GM18951 (cell line): ENCODE data around the gene BDH1.

ENCODE experiments used
- POLR2A ChIP-seq: IDR thresholded peaks from 4 replicates; pipeline ENCODE4 v1.6.1; 2011; ENCODE audit warnings: mild to moderate bottlenecking; ENCODE audit not compliant: insufficient read length, insufficient read depth; ENCODE audit errors: extremely low read depth
- in situ Hi-C: fragments of 300-500 bp; cut with MboI; formaldehyde crosslinking; loops from one replicate; pipeline ENCODE4 v1.12.0; 2022; ENCODE audit warnings: low sequenced_read_pairs, mixed read lengths, inconsistent platforms; ENCODE audit not compliant: unreplicated experiment

The BDH1 gene, protein sequence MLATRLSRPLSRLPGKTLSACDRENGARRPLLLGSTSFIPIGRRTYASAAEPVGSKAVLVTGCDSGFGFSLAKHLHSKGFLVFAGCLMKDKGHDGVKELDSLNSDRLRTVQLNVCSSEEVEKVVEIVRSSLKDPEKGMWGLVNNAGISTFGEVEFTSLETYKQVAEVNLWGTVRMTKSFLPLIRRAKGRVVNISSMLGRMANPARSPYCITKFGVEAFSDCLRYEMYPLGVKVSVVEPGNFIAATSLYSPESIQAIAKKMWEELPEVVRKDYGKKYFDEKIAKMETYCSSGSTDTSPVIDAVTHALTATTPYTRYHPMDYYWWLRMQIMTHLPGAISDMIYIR

DNA sequence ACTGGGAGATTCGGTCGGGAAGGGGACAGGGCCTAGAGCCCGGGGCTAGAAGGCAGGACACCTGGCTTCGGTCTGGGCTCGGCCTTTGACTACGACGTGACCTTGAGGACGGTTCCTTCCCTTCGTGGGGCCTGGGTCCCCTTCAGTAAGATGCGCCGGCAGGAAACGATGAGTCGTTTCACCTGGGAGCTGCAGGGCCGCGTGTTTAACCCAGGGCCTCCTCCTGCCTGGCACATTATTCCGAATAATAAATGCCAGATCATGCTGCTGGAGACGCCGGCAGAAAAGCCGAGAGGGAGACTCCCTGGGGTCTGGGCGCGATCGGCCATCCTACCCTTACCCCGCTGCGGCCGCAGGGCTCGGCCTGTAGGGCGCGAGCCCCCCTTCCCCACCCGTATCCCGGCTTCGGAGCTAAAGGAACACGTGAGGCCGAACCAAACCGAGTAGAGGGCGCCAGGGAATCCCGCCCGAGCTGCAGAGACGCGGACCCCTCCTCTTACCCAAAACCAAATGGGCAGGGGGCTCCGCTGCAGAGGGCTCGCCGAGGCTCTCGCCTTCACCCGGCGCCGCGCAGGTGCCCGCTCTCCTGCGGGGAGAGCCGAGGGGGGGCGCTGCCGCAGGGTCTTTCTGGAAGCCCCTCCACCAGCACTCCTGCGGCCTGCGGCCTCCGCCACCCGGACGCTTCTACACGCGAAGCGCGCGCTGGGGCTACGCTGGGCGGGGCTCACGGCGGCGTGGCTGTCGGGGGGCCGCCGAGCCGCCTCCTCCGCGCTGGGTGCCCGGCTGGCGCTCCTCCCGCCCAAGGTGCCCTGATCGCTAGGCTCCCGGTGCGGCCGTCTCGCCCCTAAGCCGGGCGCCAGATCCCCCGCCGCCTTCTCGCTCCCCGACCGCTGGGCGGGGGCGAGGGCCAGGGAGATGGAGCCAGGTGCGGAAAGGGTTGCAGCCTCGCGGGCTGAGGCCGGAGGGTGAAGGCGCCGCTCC, at the start of gene BDH1:
BDH1 (minus strand) TSS at position 688 of the 981 bp plus-strand sequence. CDS start 9,525 bp downstream, outside the sequence.
- no peak for TF ChIP-seq POLR2A
- in situ Hi-C loops, result no loop called here

DNA sequence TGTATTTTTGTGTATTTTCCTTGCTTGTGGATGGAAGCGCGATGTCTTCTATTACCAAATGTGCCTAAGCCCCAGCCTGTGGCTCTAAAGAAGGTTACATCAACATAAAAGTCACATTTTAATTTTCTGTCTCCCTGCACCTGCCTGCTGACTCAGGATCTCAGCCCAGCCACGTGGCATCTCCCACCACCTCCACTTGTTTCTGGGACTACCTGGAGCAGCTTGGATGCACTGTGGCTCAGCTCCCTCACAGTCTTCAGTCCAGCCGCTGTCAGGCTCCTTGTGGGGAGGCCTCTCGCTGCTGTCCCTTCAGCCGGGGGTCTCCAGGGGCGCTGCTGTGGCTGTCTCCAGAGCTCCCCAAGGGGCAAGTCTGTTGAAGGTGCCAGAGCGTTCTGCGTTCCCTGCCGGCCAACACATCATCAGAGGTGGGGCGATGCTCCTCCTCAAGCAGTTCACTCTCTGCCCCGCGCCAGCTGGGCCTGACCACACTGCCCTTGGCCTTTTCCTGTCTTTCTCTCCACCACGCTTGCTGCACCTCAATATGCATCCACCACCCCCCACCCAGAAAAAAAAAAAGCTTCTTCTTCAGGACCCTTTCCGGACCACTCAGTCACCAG, 47.7 kb upstream of the BDH1 start:
- in situ Hi-C loops, result loop anchor here (25.0 kb wide), 1 partner anchor 1616 kb away; no protein-coding TSS in a partner anchor

DNA sequence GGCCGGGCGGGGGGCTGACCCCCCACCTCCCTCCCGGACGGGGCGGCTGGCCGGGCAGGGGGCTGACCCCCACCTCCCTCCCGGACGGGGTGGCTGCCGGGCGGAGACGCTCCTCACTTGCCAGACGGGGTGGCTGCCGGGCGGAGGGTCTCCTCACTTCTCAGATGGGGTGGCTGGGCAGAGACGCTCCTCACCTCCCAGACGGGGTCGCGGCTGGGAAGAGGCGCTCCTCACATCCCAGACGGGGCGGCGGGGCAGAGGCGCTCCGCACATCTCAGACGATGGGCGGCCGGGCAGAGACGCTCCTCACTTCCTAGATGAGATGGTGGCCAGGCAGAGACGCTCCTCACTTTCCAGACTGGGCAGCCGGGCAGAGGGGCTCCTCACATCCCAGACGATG, 46.6 kb upstream of the BDH1 start:
- in situ Hi-C loops, result loop anchor here (25.0 kb wide), 1 partner anchor 1615 kb away; no protein-coding TSS in a partner anchor

More for the DNA sequence above, 47.7 kb upstream of the BDH1 start:
- TF ChIP-seq POLR2A, result no peak

DNA sequence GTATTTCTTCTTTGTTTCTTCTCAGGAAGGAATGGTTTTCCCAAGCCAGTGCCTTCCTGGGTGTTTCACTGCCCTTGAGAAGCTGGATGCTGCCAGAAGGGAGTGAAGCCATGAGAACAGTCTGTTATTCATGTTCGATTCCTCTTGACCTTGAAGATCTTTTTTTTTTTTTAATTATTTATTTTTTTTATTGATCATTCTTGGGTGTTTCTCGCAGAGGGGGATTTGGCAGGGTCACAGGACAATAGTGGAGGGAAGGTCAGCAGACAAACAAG, 45.7 kb upstream of the BDH1 start:
- in situ Hi-C loops, result loop anchor here (25.0 kb wide), 1 partner anchor 1614 kb away; no protein-coding TSS in a partner anchor

GRCh38 chr3:197600796-197601565, 45.2 kb upstream of the BDH1 start:
- TF ChIP-seq POLR2A, result no peak
- in situ Hi-C loops, result loop anchor here (25.0 kb wide), 1 partner anchor 1614 kb away; no protein-coding TSS in a partner anchor

DNA sequence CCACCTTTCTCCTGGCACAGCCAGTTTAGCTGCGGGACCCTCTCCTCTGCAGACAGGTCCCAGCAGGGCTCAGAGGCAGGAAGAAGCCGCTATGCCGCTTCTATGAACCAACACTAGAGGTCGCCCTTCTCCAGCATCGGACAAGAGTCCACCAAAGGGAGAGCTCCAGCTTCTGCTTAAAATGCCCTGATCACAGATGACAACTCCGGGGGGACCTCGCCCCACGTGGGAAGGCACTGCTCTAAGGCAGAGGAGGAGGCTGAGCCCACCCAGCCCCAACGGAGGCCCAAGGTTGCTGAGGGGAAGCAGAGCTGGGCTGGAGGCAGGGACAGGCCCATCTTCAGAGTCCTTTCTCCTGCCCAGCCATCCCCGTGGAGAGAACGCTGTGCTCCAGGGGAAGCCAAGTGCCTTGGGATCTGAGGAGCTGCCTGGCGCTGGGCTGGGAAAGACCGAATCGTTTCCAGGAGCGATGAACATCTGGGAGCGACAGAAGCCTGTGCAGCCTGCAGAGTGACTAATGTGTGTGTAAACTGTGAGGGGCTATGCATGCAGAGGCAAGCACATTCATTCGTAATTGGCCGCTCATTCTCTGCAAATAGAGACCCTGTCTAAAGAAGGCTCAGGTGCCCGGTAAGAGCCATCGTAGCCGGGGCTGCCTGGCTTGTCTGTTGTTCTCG, 43.5 kb upstream of the BDH1 start:
- in situ Hi-C loops, result loop anchor here (25.0 kb wide), 1 partner anchor 88 kb away; no protein-coding TSS in a partner anchor

GRCh38 chr3:197598404-197598980, 42.7 kb upstream of the BDH1 start:
- no peak for TF ChIP-seq POLR2A
- in situ Hi-C loops, result loop anchor here (25.0 kb wide), 1 partner anchor 89 kb away; no protein-coding TSS in a partner anchor

More for the DNA sequence above, 43.5 kb upstream of the BDH1 start:
- TF ChIP-seq POLR2A, result no peak

DNA sequence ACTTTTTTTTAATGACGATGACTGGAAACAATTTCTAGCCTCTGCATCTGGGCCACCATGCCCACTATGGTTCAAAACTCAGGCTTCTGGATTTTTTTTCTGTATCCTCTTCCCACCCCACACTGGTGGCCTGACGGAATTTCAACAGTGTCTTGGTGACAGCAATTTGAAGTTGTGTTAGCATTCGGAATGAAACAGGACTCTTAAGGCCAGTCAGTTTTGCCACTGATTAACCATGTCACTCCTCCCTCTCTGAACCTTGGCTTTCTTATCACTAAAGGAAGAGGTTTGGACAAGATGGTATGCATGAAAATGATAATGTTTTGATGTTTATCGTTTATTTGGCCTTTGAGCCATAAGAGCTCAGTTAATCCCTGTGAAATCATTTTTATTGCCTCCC, 41.6 kb upstream of the BDH1 start:
- no peak for TF ChIP-seq POLR2A
- in situ Hi-C loops, result loop anchor here (25.0 kb wide), 1 partner anchor 90 kb away; no protein-coding TSS in a partner anchor

GRCh38 chr3:197595470-197596185, 39.9 kb upstream of the BDH1 start:
- in situ Hi-C loops, result loop anchor here (25.0 kb wide), 1 partner anchor 92 kb away; no protein-coding TSS in a partner anchor

DNA sequence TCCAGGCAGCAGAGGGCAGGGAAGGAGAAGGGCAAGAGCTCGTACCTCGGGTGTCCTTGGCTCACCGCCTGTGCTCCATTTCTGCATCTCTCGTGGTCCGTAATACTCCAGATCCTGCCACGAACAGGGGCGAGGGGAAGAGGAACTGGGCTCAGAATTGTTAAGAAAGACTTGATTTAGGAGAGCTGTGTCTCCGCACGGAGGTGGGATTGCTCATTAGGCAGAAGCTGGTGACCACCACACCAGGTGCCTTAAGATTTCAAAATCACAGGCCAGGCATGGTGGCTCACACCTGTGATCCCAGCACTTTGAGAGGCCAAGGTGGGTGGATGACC, 37.2 kb upstream of the BDH1 start:
- in situ Hi-C loops, result loop anchor here (25.0 kb wide), 1 partner anchor 94 kb away; no protein-coding TSS in a partner anchor
- no peak for TF ChIP-seq POLR2A

More at GRCh38 chr3:197595470-197596185, 39.9 kb upstream of the BDH1 start:
- no peak for TF ChIP-seq POLR2A
